ENCODE results near the gene UBE2E2.
A peak's percentile ranks its signal among the peaks of the same experiment; 100 is the strongest.

Gene UBE2E2

GRCh38 chr3:23591374-23591773, 388.2 kb downstream of the UBE2E2 start:
- no peaks in the 10 kb centered on the region for H3K9me3 ChIP-seq (ENCODE audit: insufficient read depth, low read depth, low read length)
- H3K9ac ChIP-seq (ENCODE audit: low read depth, low read length, poor library complexity, severe bottlenecking): no peak overlapping the region
- H3K9me2 ChIP-seq (replicated peaks; ENCODE audit: low read depth, low read length): no peaks in the 10 kb centered on the region
- no peak overlapping the region for H3K4me3 ChIP-seq (ENCODE audit: low read length, poor library complexity, severe bottlenecking)
- TF ChIP-seq CTCF (conservative IDR thresholded peaks at IDR 0.05; ENCODE audit: low read length) (no peak), EZH2phosphoT487 (IDR thresholded peaks at IDR 0.05; ENCODE audit: borderline replicate concordance) (no peak)
- no peaks in the 10 kb centered on the region for H3F3A ChIP-seq (ENCODE audit: low read depth)
- H2AFZ ChIP-seq (ENCODE audit: low read length): no peak overlapping the region
- H4K20me1 ChIP-seq (ENCODE audit: insufficient read depth, low read length, poor library complexity, severe bottlenecking): no peaks in the 10 kb centered on the region
- no peaks in the 10 kb centered on the region for H3K27me3 ChIP-seq (ENCODE audit: insufficient read depth, low read length, poor library complexity, severe bottlenecking)
- no peak overlapping the region for H3K4me2 ChIP-seq (ENCODE audit: low read depth, low read length, poor library complexity, severe bottlenecking)
- no peaks in the 10 kb centered on the region for H3K79me2 ChIP-seq (ENCODE audit: insufficient read depth, low read length)
- H3K36me3 ChIP-seq (ENCODE audit: insufficient read depth, low read length): no peaks in the 10 kb centered on the region
- H3K4me1 ChIP-seq (ENCODE audit: insufficient read depth, low read length, poor library complexity, severe bottlenecking): peaks cover 27% of the 10 kb centered on the region

GRCh38 chr3:23592961-23593931, 390.1 kb downstream of the UBE2E2 start:
- Histone ChIP-seq H2AFZ (ENCODE audit: low read length) (no peak overlapping the region), H4K20me1 (ENCODE audit: insufficient read depth, low read length, poor library complexity, severe bottlenecking) (no peaks in the 10 kb centered on the region), H3K27me3 (ENCODE audit: insufficient read depth, low read length, poor library complexity, severe bottlenecking) (no peaks in the 10 kb centered on the region), H3K36me3 (ENCODE audit: insufficient read depth, low read length) (no peaks in the 10 kb centered on the region), H3K9me3 (ENCODE audit: insufficient read depth, low read depth, low read length) (no peaks in the 10 kb centered on the region), H3K4me2 (ENCODE audit: low read depth, low read length, poor library complexity, severe bottlenecking) (peak overlapping the region; percentile 31), H3K79me2 (ENCODE audit: insufficient read depth, low read length) (no peaks in the 10 kb centered on the region), H3K9me2 (replicated peaks; ENCODE audit: low read depth, low read length) (no peaks in the 10 kb centered on the region), H3F3A (ENCODE audit: low read depth) (no peaks in the 10 kb centered on the region), H3K4me3 (ENCODE audit: low read length, poor library complexity, severe bottlenecking) (no peak overlapping the region), H3K4me1 (ENCODE audit: insufficient read depth, low read length, poor library complexity, severe bottlenecking) (peaks cover 27% of the 10 kb centered on the region), H3K9ac (ENCODE audit: low read depth, low read length, poor library complexity, severe bottlenecking) (no peak overlapping the region)
- TF ChIP-seq EZH2phosphoT487 (IDR thresholded peaks at IDR 0.05; ENCODE audit: borderline replicate concordance) (no peak), CTCF (conservative IDR thresholded peaks at IDR 0.05; ENCODE audit: low read length) (no peak)

- H3K27me3 ChIP-seq (ENCODE audit: insufficient read depth, low read length, poor library complexity, severe bottlenecking): no peaks in the 10 kb centered on the region
Measured at GRCh38 chr3:23594066-23594465, 390.9 kb downstream of the UBE2E2 start.

More at GRCh38 chr3:23594066-23594465, 390.9 kb downstream of the UBE2E2 start:
- H3K4me1 ChIP-seq (ENCODE audit: insufficient read depth, low read length, poor library complexity, severe bottlenecking): peaks cover 27% of the 10 kb centered on the region
- no peaks in the 10 kb centered on the region for H4K20me1 ChIP-seq (ENCODE audit: insufficient read depth, low read length, poor library complexity, severe bottlenecking)
- H3K9me2 ChIP-seq (replicated peaks; ENCODE audit: low read depth, low read length): no peaks in the 10 kb centered on the region
- no peaks in the 10 kb centered on the region for H3K79me2 ChIP-seq (ENCODE audit: insufficient read depth, low read length)
- H3F3A ChIP-seq (ENCODE audit: low read depth): no peaks in the 10 kb centered on the region
- no peaks in the 10 kb centered on the region for H3K36me3 ChIP-seq (ENCODE audit: insufficient read depth, low read length)
- no peak overlapping the region for H3K9ac ChIP-seq (ENCODE audit: low read depth, low read length, poor library complexity, severe bottlenecking)
- no peaks in the 10 kb centered on the region for H3K9me3 ChIP-seq (ENCODE audit: insufficient read depth, low read depth, low read length)
- no peak for TF ChIP-seq EZH2phosphoT487 (IDR thresholded peaks at IDR 0.05; ENCODE audit: borderline replicate concordance)
- TF ChIP-seq CTCF (conservative IDR thresholded peaks at IDR 0.05; ENCODE audit: low read length): no peak
- no peak overlapping the region for H2AFZ ChIP-seq (ENCODE audit: low read length)
- H3K4me2 ChIP-seq (ENCODE audit: low read depth, low read length, poor library complexity, severe bottlenecking): peak overlapping the region; percentile 31
- peak overlapping the region; percentile 2 for H3K4me3 ChIP-seq (ENCODE audit: low read length, poor library complexity, severe bottlenecking)
